GM10266 (cell line): ENCODE data around the gene ZNF668.

Experiments
- DNase-seq: peaks from one replicate; pipeline ENCODE4 v3.0.0; 2012; ENCODE audit errors: extremely low spot score
- CTCF ChIP-seq: IDR thresholded peaks from 2 replicates; pipeline ENCODE4 v1.5.1; 2012; ENCODE audit warnings: mild to moderate bottlenecking, low read depth; ENCODE audit not compliant: control insufficient read depth, insufficient read depth; ENCODE audit errors: missing control alignments

Gene ZNF668

GRCh38 chr16:31082368-31083045 is 8.5 kb upstream of the ZNF668 start:
- no peak for DNase-seq
- no peak for TF ChIP-seq CTCF

GRCh38 chr16:31081428-31082351 is 7.7 kb upstream of the ZNF668 start:
- no peak for TF ChIP-seq CTCF
- DNase-seq: no peak

- DNase-seq: no peak
- no peak for TF ChIP-seq CTCF
These were observed 6.8 kb upstream of the ZNF668 start for GRCh38 chr16:31080756-31081419.

DNA sequence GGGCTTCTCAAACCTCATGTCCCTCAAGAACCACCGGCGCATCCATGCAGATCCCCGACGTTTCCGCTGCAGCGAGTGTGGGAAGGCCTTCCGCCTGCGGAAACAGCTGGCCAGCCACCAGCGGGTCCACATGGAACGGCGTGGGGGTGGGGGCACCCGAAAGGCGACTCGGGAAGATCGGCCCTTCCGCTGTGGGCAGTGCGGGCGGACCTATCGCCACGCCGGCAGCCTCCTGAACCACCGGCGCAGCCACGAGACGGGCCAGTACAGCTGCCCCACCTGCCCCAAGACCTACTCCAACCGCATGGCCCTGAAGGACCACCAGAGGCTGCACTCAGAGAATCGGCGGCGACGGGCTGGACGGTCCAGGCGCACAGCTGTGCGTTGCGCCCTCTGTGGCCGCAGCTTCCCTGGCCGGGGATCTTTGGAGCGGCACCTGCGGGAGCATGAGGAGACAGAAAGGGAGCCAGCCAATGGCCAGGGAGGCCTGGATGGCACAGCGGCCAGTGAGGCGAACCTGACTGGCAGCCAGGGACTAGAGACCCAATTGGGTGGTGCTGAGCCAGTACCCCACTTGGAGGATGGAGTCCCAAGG is 6.1 kb upstream of the ZNF668 start:
- TF ChIP-seq CTCF: no peak
- DNase-seq: no peak

DNA sequence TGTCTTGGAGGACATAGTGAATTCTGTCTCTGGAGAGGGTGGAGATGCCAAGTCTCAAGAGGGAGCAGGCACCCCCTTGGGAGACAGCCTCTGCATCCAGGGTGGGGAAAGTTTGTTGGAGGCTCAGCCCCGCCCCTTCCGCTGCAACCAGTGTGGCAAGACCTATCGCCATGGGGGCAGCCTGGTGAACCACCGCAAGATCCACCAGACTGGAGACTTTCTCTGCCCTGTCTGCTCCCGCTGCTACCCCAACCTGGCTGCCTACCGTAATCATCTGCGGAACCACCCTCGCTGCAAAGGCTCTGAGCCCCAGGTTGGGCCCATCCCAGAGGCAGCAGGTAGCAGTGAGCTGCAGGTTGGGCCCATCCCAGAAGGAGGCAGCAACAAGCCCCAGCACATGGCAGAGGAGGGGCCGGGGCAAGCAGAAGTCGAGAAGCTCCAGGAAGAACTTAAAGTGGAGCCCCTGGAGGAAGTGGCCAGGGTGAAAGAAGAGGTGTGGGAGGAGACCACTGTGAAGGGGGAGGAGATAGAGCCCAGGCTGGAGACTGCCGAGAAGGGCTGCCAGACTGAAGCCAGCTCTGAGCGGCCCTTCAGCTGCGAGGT is 5.4 kb upstream of the ZNF668 start:
- DNase-seq: no peak
- no peak for TF ChIP-seq CTCF

- DNase-seq: no peak
These were observed 4.7 kb upstream of the ZNF668 start for GRCh38 chr16:31078597-31079341.

More at GRCh38 chr16:31078597-31079341, 4.7 kb upstream of the ZNF668 start:
- no peak for TF ChIP-seq CTCF
